ENCODE results near the gene HTR3E. TPM values are rescaled to one million over a fixed set of nuclear protein-coding genes. Genes with fewer than 3 reads are reported as not detected.

Gene HTR3E
- total and polyA plus RNA-seq, 2 of the 13 experiments (the other 11 are each of a cell fraction or from before 2014, with no cell fraction given), result not detected

- TF ChIP-seq REST (IDR thresholded peaks at IDR 0.05; ENCODE audit: borderline replicate concordance in 1 of 2, low read depth in 1 of 2, low read length in 2 of 2) (peak in 1 of 2 experiments; percentile 39; a peak in 1 of 4 replicates), NR2C2 (CRISPR knock-in tag; IDR thresholded peaks at IDR 0.05; ENCODE audit: borderline replicate concordance) (peak; percentile 81), BORCS8-MEF2B (CRISPR knock-in tag; IDR thresholded peaks at IDR 0.05) (peak; percentile 59; the same call in 1 of the 2 replicates), EHMT2 (IDR thresholded peaks at IDR 0.05; ENCODE audit: borderline replicate concordance, low read depth, low read length) (no peak), KAT7 (CRISPR knock-in tag; IDR thresholded peaks at IDR 0.05; ENCODE audit: borderline replicate concordance) (peak; percentile 98), NFE2L2 (IDR thresholded peaks at IDR 0.05; ENCODE audit: low read length) (no peak), ZNF788 (CRISPR knock-in tag; IDR thresholded peaks at IDR 0.05; ENCODE audit: borderline replicate concordance) (peak; percentile 95), ZBTB40 (IDR thresholded peaks at IDR 0.05) (no peak), ZBTB40 (CRISPR knock-in tag; IDR thresholded peaks at IDR 0.05) (peak; percentile 79; the same call in 1 of the 2 replicates), PLSCR1 (CRISPR knock-in tag; IDR thresholded peaks at IDR 0.05; ENCODE audit: borderline replicate concordance) (no peak), SUZ12 (IDR thresholded peaks at IDR 0.05; ENCODE audit: low read depth, low read length) (no peak), POLR2A (IDR thresholded peaks at IDR 0.05; ENCODE audit: insufficient read depth in 1 of 2, low read depth in 2 of 2, low read length in 2 of 2) (peak; percentile 87 to 95), ZNF782 (CRISPR knock-in tag; IDR thresholded peaks at IDR 0.05; ENCODE audit: borderline replicate concordance) (peak; percentile 35; the same call in 1 of the 2 replicates), MEIS1 (CRISPR knock-in tag; IDR thresholded peaks at IDR 0.05; ENCODE audit: borderline replicate concordance) (0 out of 2 replicates have a peak, but pooled peaks have one; percentile 64)
- TF ChIP-seq, protein P1, sequence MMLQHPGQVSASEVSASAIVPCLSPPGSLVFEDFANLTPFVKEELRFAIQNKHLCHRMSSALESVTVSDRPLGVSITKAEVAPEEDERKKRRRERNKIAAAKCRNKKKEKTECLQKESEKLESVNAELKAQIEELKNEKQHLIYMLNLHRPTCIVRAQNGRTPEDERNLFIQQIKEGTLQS (CRISPR knock-in tag; IDR thresholded peaks at IDR 0.05), result no peak
Observed at GRCh38 chr3:184135149-184135910, 38.5 kb downstream of the HTR3E start, which contains the start of gene EIF2B5 (continued).

Data from HepG2 (cell line).